ENCODE data around the gene SMOC2. TPM values are rescaled to one million over a fixed set of nuclear protein-coding genes. Genes with fewer than 3 reads are reported as not detected.
A peak's percentile ranks its signal among the peaks of the same experiment; 100 is the strongest.

The SMOC2 gene
- total RNA-seq, 1 experiment from 2014 or later, result 2.1 TPM

DNA sequence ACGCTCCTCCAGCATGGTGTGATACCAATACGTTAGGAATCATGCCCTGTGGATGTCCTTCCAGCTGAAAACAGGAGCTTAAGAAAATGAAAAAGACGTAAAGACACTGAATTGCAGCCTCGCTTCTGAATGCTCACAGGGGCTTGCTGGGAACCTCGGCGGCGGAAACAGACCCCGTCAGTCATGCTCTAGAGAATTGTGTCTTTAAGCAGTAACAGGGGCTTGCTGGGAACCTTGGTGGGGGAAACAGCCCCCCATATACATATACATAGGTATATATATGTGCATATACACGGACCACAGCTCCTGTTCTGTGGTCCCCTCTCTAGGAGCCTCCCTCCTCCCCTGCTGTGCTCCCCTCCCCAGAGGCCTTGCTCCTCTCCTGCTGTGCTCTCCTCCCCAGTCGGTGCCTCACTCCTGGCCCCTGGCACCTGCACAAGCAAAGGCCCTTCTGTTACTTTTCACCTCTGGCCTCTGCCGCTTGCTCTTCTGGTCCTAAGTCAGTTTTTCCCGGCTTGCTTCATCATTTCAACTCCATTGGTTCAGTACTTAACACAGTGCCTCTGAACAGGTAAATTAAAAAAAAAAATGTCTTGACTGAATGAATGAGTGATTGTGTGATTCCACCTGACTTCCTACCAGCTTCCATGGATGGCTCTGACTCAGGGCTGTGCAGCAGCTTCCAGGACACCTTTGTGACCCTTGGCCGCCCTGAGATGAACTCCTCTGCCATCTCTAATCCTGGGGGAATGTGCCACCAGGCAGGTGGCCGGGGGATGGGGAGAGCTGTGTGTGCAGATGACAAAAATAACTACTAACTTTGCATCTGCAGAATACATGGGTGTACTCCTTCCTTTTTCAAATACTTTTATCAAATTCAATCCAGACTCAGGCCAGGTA, 246.1 kb downstream of the SMOC2 start:
- Histone ChIP-seq H2BK12ac (ENCODE audit: insufficient read length, low read depth, low read length) (no peak overlapping the region), H2BK20ac (ENCODE audit: low read depth, low read length, poor library complexity, severe bottlenecking) (no peak overlapping the region), H3K23ac (ENCODE audit: insufficient read length, low read depth, low read length) (no peak overlapping the region), H3K4ac (ENCODE audit: low read depth, low read length) (no peak overlapping the region), H3K79me1 (ENCODE audit: insufficient read depth, low read depth, low read length, poor library complexity, severe bottlenecking) (no peaks in the 10 kb centered on the region), H2BK5ac (ENCODE audit: insufficient read length, low read length) (no peak overlapping the region), H3T11ph (ENCODE audit: low read length) (no peak overlapping the region), H4K91ac (ENCODE audit: insufficient read length, low read depth, low read length) (no peak overlapping the region), H3K56ac (ENCODE audit: insufficient read length, low read depth, low read length) (no peak overlapping the region), H3K27ac (ENCODE audit: insufficient read length, low read depth, low read length) (no peak overlapping the region), H3K14ac (ENCODE audit: insufficient read depth, low read length) (no peak overlapping the region), H3K4me1 (ENCODE audit: insufficient read depth, low read length) (peaks cover 6% of the 10 kb centered on the region; the same call in 1 of the 2 replicates), H3K23me2 (ENCODE audit: insufficient read length, low read depth, low read length, poor library complexity, severe bottlenecking) (no peaks in the 10 kb centered on the region), H2AFZ (ENCODE audit: low read length) (no peak overlapping the region), H4K8ac (replicated peaks; ENCODE audit: insufficient read length, low read depth, low read length) (no peak overlapping the region), H4K5ac (ENCODE audit: insufficient read length, low read depth, low read length) (no peak overlapping the region), H3K9ac (ENCODE audit: extremely low read depth, insufficient read length, low read length) (no peak overlapping the region), H3K9me3 (ENCODE audit: control insufficient read depth, low read depth, low read length) (no peaks in the 10 kb centered on the region), H2AK5ac (ENCODE audit: insufficient read length, low read length) (no peak overlapping the region), H2BK120ac (ENCODE audit: low read depth, low read length, poor library complexity, severe bottlenecking) (no peak overlapping the region), H3K4me2 (ENCODE audit: insufficient read depth, insufficient read length, low read length) (no peak overlapping the region), H2BK15ac (ENCODE audit: low read depth, low read length) (no peak overlapping the region), H3K18ac (ENCODE audit: insufficient read length, low read depth, low read length) (no peak overlapping the region), H4K20me1 (ENCODE audit: control insufficient read depth, insufficient read depth, insufficient read length) (no peaks in the 10 kb centered on the region), H3K27me3 (ENCODE audit: insufficient read depth, low read length) (no peaks in the 10 kb centered on the region), H3K79me2 (ENCODE audit: insufficient read depth, low read length) (no peaks in the 10 kb centered on the region)
- WGBS (ENCODE audit: extremely low coverage, insufficient read length, low lambda C conversion rate), result no CpG with 5 or more reads among the region's 14 CpGs
- H3K4me3 Mint-ChIP-seq, result no peak overlapping the region
- peaks cover 45% of the 10 kb centered on the region in 2 experiments for H3K4me1 Mint-ChIP-seq
- no peaks in the 10 kb centered on the region; the same call in 1 of the 2 replicates for H3K27me3 Mint-ChIP-seq (ENCODE audit: low read depth)
- DNase-seq, result no peak
- TF ChIP-seq, protein P1, sequence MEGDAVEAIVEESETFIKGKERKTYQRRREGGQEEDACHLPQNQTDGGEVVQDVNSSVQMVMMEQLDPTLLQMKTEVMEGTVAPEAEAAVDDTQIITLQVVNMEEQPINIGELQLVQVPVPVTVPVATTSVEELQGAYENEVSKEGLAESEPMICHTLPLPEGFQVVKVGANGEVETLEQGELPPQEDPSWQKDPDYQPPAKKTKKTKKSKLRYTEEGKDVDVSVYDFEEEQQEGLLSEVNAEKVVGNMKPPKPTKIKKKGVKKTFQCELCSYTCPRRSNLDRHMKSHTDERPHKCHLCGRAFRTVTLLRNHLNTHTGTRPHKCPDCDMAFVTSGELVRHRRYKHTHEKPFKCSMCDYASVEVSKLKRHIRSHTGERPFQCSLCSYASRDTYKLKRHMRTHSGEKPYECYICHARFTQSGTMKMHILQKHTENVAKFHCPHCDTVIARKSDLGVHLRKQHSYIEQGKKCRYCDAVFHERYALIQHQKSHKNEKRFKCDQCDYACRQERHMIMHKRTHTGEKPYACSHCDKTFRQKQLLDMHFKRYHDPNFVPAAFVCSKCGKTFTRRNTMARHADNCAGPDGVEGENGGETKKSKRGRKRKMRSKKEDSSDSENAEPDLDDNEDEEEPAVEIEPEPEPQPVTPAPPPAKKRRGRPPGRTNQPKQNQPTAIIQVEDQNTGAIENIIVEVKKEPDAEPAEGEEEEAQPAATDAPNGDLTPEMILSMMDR (conservative IDR thresholded peaks at IDR 0.05), result no peak
- H3K9me3 Mint-ChIP-seq, result no peaks in the 10 kb centered on the region
- H3K27ac Mint-ChIP-seq, result 0 out of 7 replicates have a peak overlapping the region, but pooled peaks of 1 of the 3 experiments have one; percentile 20
- H3K36me3 Mint-ChIP-seq (ENCODE audit: insufficient read depth in 1 of 3, low read depth in 3 of 3), result no peaks in the 10 kb centered on the region; a peak in 1 of 7 replicates
